Measurements from ENCODE around the gene LRGUK. TPM values are rescaled to one million over a fixed set of nuclear protein-coding genes. Genes with fewer than 3 reads are reported as not detected.

LRGUK gene
- total RNA-seq, 1 donor from 2014 or later, result under 0.01 TPM

- no peak for DNase-seq (ENCODE audit: low read depth in 2 of 2)
These were observed 173.8 kb downstream of the LRGUK start for GRCh38 chr7:134300988-134301387.

- DNase-seq (ENCODE audit: low read depth in 2 of 2), result no peak
These were observed 174.5 kb downstream of the LRGUK start for GRCh38 chr7:134301592-134301991.

- DNase-seq (ENCODE audit: low read depth in 2 of 2), result no peak
These were observed 175.0 kb downstream of the LRGUK start for GRCh38 chr7:134302120-134302519.

GRCh38 chr7:134307320-134307719 lies 180.2 kb downstream of the LRGUK start:
- peak; percentile 13 to 47 for DNase-seq (ENCODE audit: low read depth in 2 of 2)

- DNase-seq (ENCODE audit: low read depth in 2 of 2), result no peak
These were observed 181.4 kb downstream of the LRGUK start for GRCh38 chr7:134308548-134308947.

GRCh38 chr7:134311807-134312206 lies 184.7 kb downstream of the LRGUK start:
- no peak for DNase-seq (ENCODE audit: low read depth in 2 of 2)

- DNase-seq (ENCODE audit: low read depth in 2 of 2), result no peak
These were observed 185.6 kb downstream of the LRGUK start for GRCh38 chr7:134312717-134313116.

GRCh38 chr7:134313543-134313942 lies 186.4 kb downstream of the LRGUK start:
- no peak for DNase-seq (ENCODE audit: low read depth in 2 of 2)

Other genes with a start within 250 kb of the LRGUK start
- gene SLC35B4, start 189.6 kb downstream of the LRGUK start, total RNA-seq, result 9.4 and 11.5 TPM in 2 replicates

Data from lung microvascular endothelial cell (primary cell).